HG03139 (cell line): ENCODE measurements around the gene TPK1.
"Not testable (repeated sequence)": the region's sequence is repeated elsewhere in the genome, so short reads cannot be mapped to it uniquely, and the experiment has no call there.

Experiments
- ATAC-seq: cut with Tn5 transposase; IDR thresholded peaks from one replicate; pipeline ENCODE4 v1.9.1; 2021; ENCODE audit not compliant: unreplicated experiment

The TPK1 gene

DNA sequence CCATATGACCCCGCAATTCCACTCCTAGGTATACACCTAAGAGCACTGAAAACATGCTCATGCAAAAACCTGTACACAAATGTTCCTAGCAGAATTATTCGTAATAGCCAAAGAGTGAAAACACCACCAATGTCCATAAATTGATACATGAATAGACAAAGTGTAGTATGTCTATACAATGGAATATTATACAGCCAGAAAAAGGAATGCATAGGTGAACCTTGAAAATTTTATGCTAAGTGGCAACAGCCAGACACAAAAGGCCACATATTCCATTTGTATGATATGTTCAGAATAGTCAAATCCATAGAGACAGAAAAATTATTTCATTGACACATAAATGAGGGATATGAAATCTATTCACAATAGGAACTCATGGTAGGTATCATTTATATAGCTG, 351.4 kb downstream of the TPK1 start:
- no peak for ATAC-seq

DNA sequence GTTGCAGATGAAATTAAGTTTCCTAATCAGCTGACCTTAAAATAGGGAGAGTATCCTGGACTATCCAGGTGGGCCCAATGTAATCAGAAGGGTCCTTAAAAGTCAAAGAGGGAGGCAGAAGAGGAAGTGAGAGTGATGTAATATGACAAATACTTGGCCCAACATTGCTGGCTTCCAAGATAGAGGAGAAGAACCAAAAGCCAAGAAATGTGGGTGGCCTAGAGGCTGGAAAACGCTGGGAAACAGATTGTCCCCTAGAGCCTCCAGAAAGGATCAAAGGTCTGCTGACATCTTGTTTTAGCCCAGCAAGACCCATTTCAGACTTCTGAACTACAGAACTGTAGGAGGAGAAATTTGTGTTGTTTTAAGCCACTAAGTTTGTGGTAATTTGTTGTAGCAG, 352.7 kb downstream of the TPK1 start:
- ATAC-seq = no peak

DNA sequence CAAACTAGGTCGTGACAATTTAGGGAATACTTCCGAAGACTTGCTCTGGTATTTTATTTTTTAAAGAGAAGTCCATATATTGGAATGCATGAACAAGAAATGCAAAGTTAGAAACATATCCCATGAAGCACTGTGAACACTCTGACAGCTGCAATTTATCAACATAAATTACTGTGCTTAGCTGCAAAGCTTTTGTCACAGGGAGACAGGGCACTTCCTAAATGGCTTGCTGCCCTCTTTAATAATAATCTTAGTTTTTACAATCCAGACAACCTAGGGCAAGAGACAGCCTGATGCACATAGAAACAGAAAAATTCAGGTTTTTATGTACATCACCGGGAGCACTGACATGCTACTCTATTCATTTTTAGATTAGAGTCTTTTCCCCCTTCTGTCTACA, 354.0 kb downstream of the TPK1 start:
- no peak for ATAC-seq

DNA sequence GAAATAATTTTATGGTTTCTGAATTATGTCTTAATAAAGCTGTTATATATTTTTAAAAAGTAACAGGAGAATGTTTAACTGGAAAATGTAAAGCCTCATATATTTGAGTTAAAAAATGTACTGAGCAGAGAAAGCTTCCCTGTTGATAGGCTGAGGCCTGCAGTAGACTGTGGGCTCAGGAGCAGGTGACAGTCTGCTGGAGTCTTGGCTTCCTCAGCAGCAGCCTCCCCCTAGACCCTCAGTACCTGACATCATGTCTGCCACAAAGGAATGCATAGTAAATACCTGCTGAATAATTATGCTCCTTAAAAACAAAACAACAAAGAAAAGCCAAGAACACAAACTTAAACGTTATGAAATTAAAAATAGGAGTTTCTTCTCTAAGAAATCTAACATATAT, 358.5 kb downstream of the TPK1 start:
- ATAC-seq = no peak

DNA sequence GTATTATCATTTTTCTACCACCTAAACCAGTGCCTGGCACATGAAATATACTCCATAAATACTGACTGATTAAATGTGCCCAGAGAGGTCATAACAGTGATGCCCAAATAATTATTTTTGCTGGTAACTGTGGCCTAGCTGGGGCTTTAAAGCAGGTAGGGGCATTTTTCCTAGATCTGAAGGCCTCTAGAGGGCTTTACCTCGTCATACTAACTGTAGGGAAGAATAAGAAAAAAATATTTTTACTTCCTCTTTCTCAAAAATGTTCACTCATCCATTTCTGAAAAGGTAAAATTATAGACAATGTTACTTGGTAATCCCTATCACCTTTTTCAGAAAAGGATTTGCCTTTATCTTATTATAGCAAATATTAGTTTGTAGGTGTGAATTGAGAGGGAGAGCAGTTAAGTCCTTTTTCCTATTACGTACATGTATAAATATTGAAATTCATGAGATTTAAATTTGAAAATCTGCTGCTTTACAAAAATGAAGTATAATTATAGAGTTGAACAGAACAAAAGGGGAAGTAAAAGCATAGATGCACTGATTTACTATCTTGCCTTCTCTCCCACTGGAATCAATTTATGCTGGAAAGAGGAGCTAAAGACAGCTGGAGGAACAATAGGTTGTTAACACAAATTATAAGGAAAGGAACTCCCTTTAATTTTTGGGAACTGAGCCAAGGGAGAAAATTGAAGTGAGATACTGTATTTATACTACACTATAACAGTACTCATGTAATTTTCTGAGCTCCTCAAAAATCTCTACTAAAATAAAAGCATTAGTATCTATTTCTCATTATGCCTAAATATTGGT, 360.8 kb downstream of the TPK1 start:
- no peak for ATAC-seq

DNA sequence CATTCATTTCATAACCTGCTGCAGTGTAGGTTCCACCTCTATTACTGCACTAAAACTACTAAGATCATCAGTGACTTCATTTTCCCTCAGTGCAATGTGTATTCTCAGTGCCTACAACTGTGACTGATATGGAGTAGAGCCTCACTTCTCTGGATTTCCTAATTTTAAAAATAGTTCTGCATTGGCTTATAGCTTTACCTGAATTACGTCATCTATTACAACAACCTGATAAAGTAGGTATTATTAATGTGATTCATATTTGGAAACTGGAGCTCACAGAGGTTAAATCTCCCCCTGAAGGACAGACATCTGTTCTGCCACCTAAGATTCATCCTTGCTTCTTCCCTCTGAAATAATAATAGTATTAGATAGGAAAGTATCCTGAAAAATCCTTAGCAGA, 361.5 kb downstream of the TPK1 start:
- ATAC-seq = no peak

DNA sequence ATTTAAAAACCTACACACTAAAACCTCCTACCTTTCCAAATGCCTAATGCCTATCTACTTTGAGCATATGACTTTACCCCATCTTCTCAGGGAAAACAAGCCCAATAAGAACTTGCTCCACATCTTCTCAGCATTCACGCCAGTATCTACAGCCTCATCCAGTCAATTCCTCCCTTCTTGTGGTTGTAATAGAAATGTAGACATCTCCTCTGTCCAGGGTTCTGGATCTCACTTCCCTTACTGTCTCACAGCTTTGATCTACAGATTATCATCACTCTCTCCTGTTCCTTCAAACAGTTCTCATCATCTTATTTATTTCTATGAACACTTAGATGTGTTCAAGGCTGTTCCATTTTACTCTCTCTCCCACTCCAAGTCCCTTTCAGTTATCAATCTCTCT, 361.9 kb downstream of the TPK1 start:
- no peak for ATAC-seq

DNA sequence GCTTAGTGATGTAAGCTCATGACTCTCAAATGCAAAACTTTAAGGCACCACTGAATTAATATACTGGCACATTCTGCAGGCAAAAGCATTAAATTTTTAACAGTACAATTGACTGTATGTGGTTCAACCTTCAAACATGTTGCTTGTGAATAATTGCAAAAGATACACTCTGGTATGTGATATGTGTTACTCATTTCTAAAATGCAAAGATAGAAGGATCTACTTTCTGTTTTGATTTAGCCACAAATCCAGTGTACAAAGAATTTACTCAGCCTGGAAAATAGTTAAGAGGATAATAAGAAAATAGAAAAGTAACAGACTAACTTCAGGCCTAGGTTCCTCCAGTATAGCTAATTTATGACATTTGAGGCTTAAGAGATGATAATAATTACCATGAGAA, 365.8 kb downstream of the TPK1 start:
- ATAC-seq = no peak

DNA sequence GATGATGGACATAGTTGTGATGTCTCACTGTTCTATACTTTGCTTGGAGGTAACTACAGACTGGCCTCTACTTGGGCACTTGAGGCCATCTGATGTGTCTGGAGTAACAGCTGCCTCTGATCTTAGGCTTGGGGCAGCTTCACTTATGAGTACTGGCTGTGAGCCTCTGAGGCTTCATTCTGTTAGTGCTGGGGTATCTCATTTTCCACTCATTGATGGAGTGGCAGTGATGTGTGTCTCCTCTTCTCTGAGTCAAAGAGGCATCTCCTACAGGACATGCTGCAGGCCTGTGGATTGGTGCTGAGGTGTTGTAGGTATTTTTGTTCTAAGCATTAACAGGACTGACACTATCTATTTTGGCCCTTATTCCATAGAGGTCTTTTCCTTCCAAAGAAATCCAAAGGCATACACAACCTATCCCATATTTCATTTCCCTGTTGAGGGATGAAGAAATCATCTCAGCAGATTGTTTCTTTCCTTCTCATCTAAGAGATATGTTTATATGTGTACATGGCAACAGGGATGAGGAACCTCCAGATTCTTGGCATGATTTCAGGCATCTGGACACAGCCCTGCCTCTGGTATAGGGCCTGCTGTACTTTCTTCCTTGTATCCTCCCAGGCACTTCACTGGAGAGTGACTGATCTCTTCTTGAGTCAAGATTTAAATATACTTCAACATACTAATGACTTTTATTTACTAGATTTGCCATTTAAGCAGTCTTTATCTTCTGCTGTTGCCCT, 366.7 kb downstream of the TPK1 start:
- peak; percentile 66 for ATAC-seq

DNA sequence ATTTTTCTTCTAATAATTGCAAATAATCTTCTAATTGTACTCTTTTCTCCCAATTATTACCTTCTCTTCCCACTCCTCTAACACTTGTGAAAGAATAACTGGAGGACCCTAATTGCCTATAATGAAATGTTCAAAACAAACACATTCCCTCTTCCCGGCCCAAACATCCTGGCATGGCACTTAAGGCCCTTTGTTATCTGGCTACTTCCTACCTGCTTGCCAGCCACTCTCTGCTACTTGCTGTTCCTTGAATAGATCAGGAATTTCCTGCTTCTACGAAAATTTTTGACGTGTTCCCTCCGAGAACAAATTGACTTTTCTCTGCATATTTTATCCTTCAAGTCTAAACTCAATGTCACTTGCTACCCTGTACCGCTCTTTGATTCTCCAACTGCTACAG, 376.2 kb downstream of the TPK1 start:
- ATAC-seq = no peak

DNA sequence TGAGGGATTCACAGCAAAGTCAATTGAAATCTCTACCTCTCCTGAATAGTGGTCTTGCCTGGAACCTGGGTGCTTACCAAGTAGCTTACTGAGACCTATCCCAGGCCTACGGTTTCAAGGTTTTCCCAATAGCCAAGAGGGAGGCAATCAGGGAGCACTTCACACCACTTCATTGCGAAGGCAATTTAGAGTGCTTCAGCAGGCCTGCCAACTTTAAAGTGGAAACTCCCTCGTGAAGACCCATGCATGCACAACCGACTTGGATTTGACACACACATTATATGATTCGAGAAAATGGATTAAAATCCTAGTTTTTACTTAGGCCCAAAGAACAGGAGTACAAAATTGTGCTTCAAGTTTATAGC, 380.8 kb downstream of the TPK1 start:
- no peak for ATAC-seq

DNA sequence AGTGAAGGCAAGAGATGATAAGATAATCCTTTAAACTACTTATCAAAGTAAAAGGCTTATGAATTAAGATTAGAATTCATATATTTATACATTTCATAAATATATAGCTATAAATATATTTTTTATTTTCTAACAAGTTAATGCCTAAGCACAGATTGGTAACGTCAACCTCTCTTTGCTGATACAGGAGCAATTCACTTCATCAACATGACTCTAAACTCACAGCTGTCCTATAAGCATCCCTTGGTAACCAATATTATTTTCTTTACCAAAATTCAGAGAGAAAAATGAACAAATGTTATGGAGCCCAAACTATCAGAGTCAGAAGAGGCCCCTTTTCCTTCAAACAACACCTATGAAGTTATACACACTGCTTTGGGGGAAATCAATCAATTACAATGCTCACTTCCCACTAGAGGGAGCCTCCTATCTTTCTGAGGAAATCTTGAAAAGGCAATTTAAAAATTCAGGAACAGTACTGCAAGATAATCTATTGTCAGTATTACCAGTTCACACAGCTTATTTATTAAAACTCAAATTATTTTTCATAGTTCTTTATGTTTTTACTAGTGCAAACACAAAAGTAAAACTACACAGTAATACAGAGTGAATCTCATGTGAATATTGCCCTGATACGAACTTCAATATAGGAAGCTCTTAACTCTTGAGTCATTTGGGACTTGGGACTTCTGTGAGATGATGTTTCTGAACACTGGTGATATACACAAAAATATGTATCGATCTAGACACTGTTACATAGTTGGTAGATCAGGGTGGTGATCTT, 381.4 kb downstream of the TPK1 start:
- ATAC-seq = no peak

DNA sequence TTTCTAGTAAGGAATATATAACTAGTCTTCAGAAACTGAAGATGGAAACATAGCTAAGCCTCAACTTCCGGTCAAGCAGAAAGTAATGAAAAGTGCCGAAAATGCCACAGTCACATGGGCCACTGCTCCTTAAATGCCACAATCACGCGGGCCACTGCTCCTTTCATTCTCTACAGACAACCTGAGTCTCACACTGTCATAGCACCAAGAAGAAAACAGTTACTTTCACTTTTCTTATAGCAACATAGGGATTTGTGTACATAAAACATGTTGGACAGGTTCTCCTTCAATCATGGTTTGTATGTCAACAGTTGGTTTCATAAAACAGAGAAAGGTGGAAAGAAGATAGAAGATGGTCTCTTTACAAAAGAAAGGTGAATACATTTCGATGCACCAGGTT, 383.8 kb downstream of the TPK1 start:
- ATAC-seq = peak; percentile 67

DNA sequence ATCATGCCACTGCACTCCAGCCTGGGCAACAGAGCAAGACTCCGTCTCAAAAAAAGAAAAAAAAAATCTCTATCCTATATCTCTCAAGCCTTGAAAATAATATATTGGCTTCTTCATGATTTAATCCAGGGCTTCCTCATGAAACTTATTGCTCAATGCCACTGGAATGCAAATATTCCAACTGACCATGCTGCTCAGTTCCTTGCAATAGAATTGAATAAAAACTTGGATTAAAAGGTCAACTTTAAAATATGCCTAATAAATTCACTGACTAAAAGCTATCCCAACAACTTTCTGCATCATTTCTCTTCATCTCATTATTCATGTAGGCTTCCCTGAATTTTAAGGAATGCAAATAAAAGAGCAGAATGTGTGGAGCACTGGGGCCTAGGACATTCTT, 390.3 kb downstream of the TPK1 start:
- ATAC-seq = no peak

DNA sequence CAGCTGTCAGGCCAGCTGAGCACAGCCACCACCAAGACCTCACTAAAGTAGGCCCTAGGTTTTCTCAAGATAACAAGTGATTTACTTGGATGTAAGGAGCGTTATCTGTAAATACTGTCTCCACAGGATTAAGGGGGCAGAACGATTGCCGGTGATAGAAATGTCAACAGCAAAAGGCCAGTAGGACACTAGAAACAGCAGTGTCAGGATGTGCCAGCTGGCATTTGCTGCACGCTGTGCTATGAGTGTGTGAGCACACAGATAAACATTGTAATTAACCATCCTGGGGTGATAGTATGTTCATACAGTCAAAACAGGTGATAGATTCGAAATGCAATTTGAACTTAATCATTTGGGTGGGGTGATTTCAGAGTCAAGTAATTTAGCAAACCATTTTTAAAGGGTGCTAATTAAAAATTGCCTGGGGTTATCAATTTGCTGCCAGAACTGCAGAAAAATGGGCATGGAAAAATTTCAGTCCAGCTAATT, 396.1 kb downstream of the TPK1 start:
- no peak for ATAC-seq

DNA sequence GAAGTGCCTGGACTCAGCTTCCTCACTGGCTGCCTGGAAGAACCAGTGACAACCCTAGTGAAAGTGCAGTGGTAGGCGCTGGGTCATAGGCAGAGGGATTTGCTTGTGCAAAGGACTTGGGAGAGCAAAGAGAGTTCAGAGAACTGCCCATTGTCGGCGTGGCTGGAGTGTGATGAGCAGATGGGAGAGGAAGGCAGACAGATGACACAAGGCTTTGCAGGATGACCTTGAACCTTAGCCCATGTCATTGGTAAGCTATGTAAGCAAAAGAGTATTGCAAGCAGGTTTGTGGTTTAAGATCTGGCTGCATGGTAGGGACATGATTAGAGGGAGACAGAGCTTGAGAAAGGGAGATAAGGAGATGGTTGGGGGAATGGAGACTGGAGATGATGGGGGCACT, 397.1 kb downstream of the TPK1 start:
- no peak for ATAC-seq

DNA sequence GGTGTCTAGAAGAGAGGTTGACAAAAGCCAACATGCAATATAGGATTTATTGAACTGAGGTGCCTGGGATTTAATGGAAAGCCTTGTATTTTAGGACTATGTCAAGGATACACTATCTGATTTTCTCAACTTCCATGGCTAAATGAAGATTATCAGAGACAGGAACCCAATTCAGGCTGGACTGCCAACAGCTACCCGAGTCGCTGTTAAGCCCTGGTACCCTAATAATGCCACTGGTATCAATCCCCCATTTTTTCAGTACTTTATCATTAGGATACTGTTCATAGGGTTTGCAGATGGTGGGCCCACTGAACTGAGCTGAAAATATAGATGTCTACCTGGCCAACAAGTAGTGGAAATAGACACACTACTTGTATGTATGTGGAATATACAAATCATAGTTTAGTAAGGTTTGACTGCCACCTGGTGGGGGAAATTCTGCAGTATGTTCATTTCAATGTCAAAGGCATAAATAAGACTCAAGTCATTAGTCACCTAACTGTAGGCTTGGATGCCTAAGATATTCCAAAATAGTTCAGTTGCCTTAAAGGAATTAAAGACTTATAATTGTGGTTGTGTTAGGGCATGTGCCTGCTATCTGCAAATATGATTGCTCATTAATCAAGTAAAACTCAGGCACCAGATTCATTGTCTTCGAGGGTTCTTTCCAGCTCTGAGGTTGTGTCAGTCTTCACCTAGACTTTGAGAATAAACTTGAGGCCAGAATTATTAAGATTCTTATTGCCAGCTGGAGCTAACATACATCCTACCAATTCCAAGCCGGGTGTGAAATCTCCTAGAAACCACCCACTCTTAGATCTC, 398.3 kb downstream of the TPK1 start:
- peak; percentile 81 for ATAC-seq

DNA sequence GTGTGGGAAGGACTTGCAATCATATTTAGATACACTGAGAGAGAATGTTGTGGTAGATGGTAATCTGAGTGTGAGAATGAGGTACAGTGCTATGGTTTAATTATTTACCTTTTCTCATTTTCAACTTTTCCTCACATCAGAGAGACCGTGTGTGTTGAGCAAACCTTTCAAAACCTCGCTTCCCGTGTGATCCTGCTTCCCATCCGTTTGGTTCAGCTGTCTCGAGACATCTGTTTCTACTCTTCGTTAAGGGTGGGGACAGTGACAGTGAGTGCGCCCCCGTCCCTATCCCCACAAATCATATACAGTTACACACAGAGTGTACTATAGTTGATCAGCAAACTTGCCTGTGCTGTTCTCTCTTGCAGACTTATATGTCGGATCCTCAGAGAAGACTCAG, 399.4 kb downstream of the TPK1 start:
- ATAC-seq = no peak

DNA sequence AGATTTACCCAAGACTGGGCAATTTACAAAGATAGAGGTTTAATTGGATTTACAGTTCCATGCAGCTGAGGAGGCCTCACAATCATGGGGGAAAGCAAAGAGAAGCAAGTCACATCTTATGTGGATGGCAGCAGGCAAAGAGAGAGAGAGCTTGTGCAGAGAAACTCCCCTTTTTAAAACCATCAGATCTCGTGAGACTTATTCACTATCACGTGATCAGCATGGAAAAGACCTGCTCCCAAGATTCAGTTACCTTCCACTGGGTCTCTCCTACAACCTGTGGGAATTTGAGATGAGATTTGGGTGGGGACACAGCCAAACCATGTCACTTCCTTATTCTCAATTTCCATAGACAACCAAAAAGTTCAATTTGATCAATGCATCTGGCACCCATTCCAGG, 407.4 kb downstream of the TPK1 start:
- no peak for ATAC-seq

DNA sequence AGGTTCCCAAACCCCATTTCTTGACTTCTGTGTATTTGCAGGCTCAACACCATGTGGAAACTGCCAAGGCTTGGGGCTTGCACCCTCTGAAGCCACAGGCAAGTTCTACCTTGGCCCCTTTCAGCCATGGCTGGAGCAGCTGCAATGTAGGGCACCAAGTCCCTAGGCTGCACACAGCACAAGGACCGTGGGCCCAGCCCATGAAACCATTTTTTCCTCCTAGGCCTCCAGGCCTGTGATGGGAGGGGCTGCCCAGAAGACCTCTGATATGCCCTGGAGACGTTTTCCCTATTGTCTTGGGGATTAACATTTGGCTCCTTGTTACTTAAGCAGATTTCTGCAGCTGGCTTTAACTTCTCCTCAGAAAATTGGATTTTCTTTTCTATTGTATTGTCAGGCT, 408.3 kb downstream of the TPK1 start:
- not testable (repeated sequence) for ATAC-seq

DNA sequence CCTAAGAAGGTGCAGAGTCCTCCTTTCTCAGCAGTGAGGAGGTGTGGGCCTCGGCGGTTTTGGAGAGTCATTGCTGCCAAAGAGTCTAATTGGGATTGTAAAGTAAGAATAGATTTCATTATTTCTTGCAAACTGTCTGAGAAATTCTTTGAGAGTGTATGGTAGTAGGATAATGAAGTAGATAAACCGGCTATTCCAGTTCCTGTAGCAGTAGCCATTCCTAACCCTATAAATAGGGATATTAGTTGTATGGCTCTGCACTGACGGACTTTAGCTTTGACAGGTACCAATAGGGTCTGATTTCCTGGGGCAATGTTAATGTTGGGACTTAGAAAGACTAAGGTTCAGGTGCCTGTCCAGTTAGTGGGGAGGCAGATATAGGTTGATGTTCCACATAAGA, 416.9 kb downstream of the TPK1 start:
- not testable (repeated sequence) for ATAC-seq
